ENCODE results near the gene NTF3. TPM values are rescaled to one million over a fixed set of nuclear protein-coding genes. Genes with fewer than 3 reads are reported as not detected.

NTF3 gene
- 1 to 10 TPM in 3 of 4 donors, under 1 TPM in 1; 0.80 to 2.9 (median 1.3) TPM for total RNA-seq

- WGBS = 0% methylated on average over 34 of the region's 34 CpGs
Observed at GRCh38 chr12:5432011-5432400, at the start of gene NTF3. TSS of gene NTF3 (plus strand) at chr12:5432108. CDS start at chr12:5432325, 217 bp downstream.

DNA sequence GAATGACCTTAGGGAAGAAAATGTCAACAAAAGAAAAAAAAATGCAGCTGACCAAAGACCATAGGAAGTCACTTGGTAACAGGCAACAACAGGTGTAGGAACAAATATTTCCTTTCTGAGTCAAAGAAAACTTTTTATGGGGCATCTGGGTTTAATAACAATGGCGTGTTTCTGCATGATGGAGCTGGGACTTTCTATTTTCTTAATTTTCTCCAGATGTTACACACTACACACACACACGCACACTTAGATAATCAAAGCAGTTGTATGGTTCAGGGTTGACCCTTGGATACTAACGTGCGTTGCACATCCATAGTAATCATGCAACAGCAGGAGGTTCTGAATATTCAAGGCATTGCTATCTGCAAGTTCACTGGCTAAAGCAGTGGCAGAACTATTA is 47.9 kb upstream of the NTF3 start:
- Histone ChIP-seq H3K27ac (no peak overlapping the region), H3K27me3 (peaks cover 24% of the 10 kb centered on the region), H3K4me1 (no peaks in the 10 kb centered on the region), H3K36me3 (no peaks in the 10 kb centered on the region), H3K9me3 (no peaks in the 10 kb centered on the region), H3K4me3 (no peak overlapping the region)
- no peak for DNase-seq (ENCODE audit: low spot score in 2 of 2)
- WGBS = 70% methylated on average over 4 of the region's 4 CpGs
- no peak for TF ChIP-seq EP300 (IDR thresholded peaks at IDR 0.05)

More at GRCh38 chr12:5432011-5432400, at the start of gene NTF3:
- Histone ChIP-seq H3K4me1 (peaks cover 41% of the 10 kb centered on the region), H3K4me3 (peak within 1 kb of the TSS; percentile 51), H3K27ac (no peak within 1 kb of the TSS), H3K27me3 (peaks cover 84% of the 10 kb centered on the region), H3K9me3 (no peaks in the 10 kb centered on the region), H3K36me3 (no peaks in the 10 kb centered on the region)
- TF ChIP-seq CTCF (IDR thresholded peaks at IDR 0.05) = no peak
- no peak for DNase-seq (ENCODE audit: low spot score in 2 of 2)

GRCh38 chr12:5388581-5389535 is 43.0 kb upstream of the NTF3 start:
- TF ChIP-seq EP300 (IDR thresholded peaks at IDR 0.05) (no peak), POLR2AphosphoS5 (IDR thresholded peaks at IDR 0.05) (no peak), CTCF (IDR thresholded peaks at IDR 0.05) (no peak), POLR2A (IDR thresholded peaks at IDR 0.05) (no peak)
- Histone ChIP-seq H3K27ac (no peak overlapping the region), H3K9me3 (no peaks in the 10 kb centered on the region), H3K4me3 (no peak overlapping the region), H3K36me3 (no peaks in the 10 kb centered on the region), H3K27me3 (peaks cover 21% of the 10 kb centered on the region), H3K4me1 (no peaks in the 10 kb centered on the region)
- DNase-seq (ENCODE audit: low spot score in 2 of 2) = no peak
- 82% methylated on average over 5 of the region's 5 CpGs for WGBS

DNA sequence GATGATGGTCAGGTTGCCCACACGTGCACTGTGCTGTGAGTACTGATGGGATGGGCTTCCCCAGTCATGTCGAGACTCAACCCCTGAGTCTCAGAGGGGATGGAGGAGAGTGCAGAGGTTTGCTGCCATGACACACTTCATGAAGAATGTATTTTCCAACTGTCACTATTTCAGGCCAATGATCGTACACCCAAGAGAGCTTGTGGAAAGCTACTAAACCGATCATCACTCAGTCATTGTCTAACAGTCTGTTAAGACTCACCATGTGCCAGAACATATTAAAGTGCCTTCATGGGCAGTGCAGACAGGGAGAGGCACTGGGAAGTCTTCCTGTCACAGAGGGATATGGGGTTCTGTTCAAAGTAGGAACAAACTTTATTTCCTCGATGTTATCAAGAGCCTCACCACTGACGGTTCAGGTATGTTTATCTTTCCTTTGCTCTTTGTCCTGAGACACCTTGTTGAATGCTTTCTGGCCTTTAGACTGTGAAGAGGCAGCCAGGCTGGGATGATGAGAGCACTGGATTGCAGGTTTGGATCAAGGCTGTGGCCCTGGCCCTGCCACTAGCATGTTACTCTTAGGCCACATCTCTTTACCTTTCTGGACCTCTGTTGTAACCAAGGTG is 41.6 kb upstream of the NTF3 start:
- 85% methylated on average over 6 of the region's 6 CpGs for WGBS
- Histone ChIP-seq H3K9me3 (no peaks in the 10 kb centered on the region), H3K27ac (no peak overlapping the region), H3K4me1 (no peaks in the 10 kb centered on the region), H3K36me3 (no peaks in the 10 kb centered on the region), H3K4me3 (no peak overlapping the region), H3K27me3 (peaks cover 28% of the 10 kb centered on the region)
- DNase-seq (ENCODE audit: low spot score in 2 of 2) = no peak
- TF ChIP-seq CTCF (IDR thresholded peaks at IDR 0.05) (no peak), POLR2AphosphoS5 (IDR thresholded peaks at IDR 0.05) (no peak), EP300 (IDR thresholded peaks at IDR 0.05) (no peak), POLR2A (IDR thresholded peaks at IDR 0.05) (no peak)

GRCh38 chr12:5391653-5392052 is 40.3 kb upstream of the NTF3 start:
- H3K27me3 ChIP-seq = peaks cover 34% of the 10 kb centered on the region
- no peaks in the 10 kb centered on the region for H3K9me3 ChIP-seq
- no peaks in the 10 kb centered on the region for H3K36me3 ChIP-seq
- H3K27ac ChIP-seq = no peak overlapping the region
- no peak overlapping the region for H3K4me3 ChIP-seq
- TF ChIP-seq POLR2AphosphoS5 (IDR thresholded peaks at IDR 0.05) (no peak), CTCF (IDR thresholded peaks at IDR 0.05) (no peak), POLR2A (IDR thresholded peaks at IDR 0.05) (no peak), EP300 (IDR thresholded peaks at IDR 0.05) (no peak)
- WGBS = 68% methylated on average over 2 of the region's 2 CpGs
- H3K4me1 ChIP-seq = peaks cover 4% of the 10 kb centered on the region
- no peak for DNase-seq (ENCODE audit: low spot score in 2 of 2)
